Breast epithelium (tissue), 3 donors: Measurements from ENCODE around the gene ZMIZ1.

Source experiments
- POLR2A ChIP-seq: fragments of 450-650 bp; IDR thresholded peaks from one replicate; pipeline ENCODE4 v1.6.1; 2016; ENCODE audit warnings: antibody characterized with exemption, mild to moderate bottlenecking, moderate library complexity
- TF ChIP-seq, protein P1 (sequence below), 3 donors: fragments of 450-650 bp; IDR thresholded peaks; one replicate each; pipeline ENCODE4 v1.5.1; 2016 to 2017; ENCODE audit warnings: antibody characterized with exemption in 3 of 3, mild to moderate bottlenecking in 3 of 3, moderate library complexity in 3 of 3

DNA sequence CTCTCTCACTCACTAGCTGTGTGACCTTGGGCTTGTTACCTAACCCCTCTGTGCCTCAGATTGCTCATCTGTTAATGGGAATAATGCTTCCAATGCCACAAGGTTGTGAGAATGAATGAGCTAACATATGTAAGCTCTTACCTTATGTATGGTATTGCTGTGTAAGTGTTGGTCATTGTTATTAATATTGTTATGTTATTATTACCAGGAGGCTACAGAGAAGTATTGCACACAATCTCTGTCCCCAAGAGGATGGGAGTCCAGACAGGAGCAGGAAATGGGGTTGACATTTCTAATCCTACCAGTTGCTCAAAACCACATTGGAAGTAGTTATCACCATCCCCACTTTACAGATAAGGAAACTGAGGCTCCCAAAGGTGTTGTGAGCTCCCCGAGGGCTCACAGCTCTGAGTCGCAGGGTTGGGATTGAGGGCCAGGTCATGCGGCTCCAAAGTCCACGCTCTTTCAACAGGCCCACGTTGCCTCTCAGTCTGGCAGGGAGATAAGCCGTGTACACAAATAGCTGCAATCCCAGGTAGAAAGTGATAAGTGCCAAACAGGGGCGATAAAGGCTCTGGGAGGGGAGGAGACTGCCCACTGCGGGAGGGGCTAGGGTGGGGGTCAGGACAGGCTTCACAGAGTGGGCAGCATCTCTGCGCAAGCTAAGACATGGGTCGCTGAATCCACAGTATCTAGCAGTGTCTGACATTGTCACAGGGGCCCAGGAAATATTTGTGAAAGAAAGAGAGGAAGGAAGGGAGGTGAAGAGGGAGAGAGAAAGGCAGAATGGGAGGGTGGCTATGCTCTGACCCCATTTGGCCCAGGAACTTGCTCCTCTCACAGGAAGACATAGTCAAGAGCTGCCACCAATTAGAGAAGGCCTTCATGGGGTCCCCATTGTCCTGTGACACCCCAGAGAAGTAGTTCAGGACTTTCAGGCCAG lies 9.6 kb upstream of the ZMIZ1 start:
- TF ChIP-seq, protein P1, sequence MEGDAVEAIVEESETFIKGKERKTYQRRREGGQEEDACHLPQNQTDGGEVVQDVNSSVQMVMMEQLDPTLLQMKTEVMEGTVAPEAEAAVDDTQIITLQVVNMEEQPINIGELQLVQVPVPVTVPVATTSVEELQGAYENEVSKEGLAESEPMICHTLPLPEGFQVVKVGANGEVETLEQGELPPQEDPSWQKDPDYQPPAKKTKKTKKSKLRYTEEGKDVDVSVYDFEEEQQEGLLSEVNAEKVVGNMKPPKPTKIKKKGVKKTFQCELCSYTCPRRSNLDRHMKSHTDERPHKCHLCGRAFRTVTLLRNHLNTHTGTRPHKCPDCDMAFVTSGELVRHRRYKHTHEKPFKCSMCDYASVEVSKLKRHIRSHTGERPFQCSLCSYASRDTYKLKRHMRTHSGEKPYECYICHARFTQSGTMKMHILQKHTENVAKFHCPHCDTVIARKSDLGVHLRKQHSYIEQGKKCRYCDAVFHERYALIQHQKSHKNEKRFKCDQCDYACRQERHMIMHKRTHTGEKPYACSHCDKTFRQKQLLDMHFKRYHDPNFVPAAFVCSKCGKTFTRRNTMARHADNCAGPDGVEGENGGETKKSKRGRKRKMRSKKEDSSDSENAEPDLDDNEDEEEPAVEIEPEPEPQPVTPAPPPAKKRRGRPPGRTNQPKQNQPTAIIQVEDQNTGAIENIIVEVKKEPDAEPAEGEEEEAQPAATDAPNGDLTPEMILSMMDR (IDR thresholded peaks at IDR 0.05), result no peak
- TF ChIP-seq POLR2A, result no peak
